DOHH2 (cell line): ENCODE measurements around the gene RALA.
"Not testable (repeated sequence)": the region's sequence is repeated elsewhere in the genome, so short reads cannot be mapped to it uniquely, and the experiment has no call there.

Source experiments
- H3F3A ChIP-seq: fragments of 200-600 bp; sonication (generic), shearing (Covaris generic); 2 replicates; pipeline ENCODE4 v1.6.0; 2016; ENCODE audit warnings: antibody characterized with exemption, mild to moderate bottlenecking; ENCODE audit not compliant: control insufficient read depth, insufficient read depth
- H3K27ac ChIP-seq: fragments of 200-600 bp; sonication (generic); 2 replicates; pipeline ENCODE4 v1.5.1; 2014; ENCODE audit warnings: low read depth, mild to moderate bottlenecking, low read length, moderate library complexity
- H3K27me3 ChIP-seq: fragments of 200-600 bp; sonication (generic); 2 replicates; pipeline ENCODE4 v1.6.1; 2014; ENCODE audit warnings: mild to moderate bottlenecking, low read length, mixed read lengths; ENCODE audit not compliant: control insufficient read depth
- H3K36me3 ChIP-seq: fragments of 200-600 bp; sonication (generic); 2 replicates; pipeline ENCODE4 v1.6.1; 2014; ENCODE audit warnings: mild to moderate bottlenecking, low read length, moderate library complexity, mixed read lengths; ENCODE audit not compliant: control insufficient read depth
- H3K4me1 ChIP-seq: fragments of 200-600 bp; sonication (generic); 2 replicates; pipeline ENCODE4 v1.6.1; 2014; ENCODE audit warnings: mild to moderate bottlenecking, low read length, mixed read lengths; ENCODE audit not compliant: control insufficient read depth
- H3K4me2 ChIP-seq: fragments of 200-600 bp; sonication (generic); 2 replicates; pipeline ENCODE4 v1.6.0; 2014; ENCODE audit warnings: mild to moderate bottlenecking, low read length, moderate library complexity
- H3K4me3 ChIP-seq: fragments of 200-600 bp; sonication (generic); 2 replicates; pipeline ENCODE4 v1.5.1; 2014; ENCODE audit warnings: mild to moderate bottlenecking, low read length, mixed read lengths
- H3K79me2 ChIP-seq: fragments of 200-600 bp; sonication (generic); 2 replicates; pipeline ENCODE4 v1.6.1; 2014; ENCODE audit warnings: mild to moderate bottlenecking, low read length, mixed read lengths; ENCODE audit not compliant: control insufficient read depth
- H3K9me2 ChIP-seq: fragments of 200-600 bp; sonication (generic); replicated peaks from 2 replicates; pipeline ENCODE4 v1.6.1; 2014; ENCODE audit warnings: mild to moderate bottlenecking, low read length, mixed read lengths; ENCODE audit not compliant: control insufficient read depth
- H3K9me3 ChIP-seq: fragments of 200-600 bp; sonication (generic); 2 replicates; pipeline ENCODE4 v1.6.1; 2014; ENCODE audit warnings: antibody characterized with exemption, low read length, mixed read lengths; ENCODE audit not compliant: control insufficient read depth, insufficient read depth
- H4K20me1 ChIP-seq: fragments of 200-600 bp; sonication (generic); 2 replicates; pipeline ENCODE4 v1.6.0; 2014; ENCODE audit warnings: low read depth, mild to moderate bottlenecking, antibody characterized with exemption, low read length, moderate library complexity; ENCODE audit not compliant: control insufficient read depth, insufficient read depth
- EZH2phosphoT487 ChIP-seq: fragments of 200-600 bp; sonication (generic); IDR thresholded peaks from 2 replicates; pipeline ENCODE4 v1.6.1; 2017; ENCODE audit warnings: borderline replicate concordance, mild to moderate bottlenecking, antibody characterized with exemption, low read length, moderate library complexity, mixed read lengths
- TF ChIP-seq, protein P1 (sequence below): fragments of 200-600 bp; sonication (generic); IDR thresholded peaks from one replicate; pipeline ENCODE4 v1.5.1; 2014; ENCODE audit warnings: antibody characterized with exemption, mild to moderate bottlenecking, low read depth, low read length; ENCODE audit not compliant: poor library complexity, severe bottlenecking

Gene RALA

DNA sequence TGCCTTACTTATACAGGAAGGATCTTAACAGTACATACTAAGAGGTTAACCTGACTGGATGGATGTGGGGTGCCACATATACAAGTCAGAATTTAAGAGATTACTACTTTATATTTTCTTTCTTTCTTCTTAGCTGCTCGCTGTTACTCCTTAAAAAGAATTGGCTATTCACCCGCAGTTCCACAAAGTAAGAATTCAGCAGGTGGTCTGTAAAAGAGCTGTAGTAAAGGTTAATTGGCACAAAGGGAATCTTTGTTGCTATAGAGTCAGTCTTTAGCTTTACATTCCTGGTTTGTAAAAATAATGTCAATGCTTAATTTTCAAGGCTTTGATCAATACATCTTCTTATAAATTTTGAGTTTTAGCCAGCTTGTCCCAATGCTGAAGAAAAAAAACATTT, 43.2 kb downstream of the RALA start:
- Histone ChIP-seq H3K27ac (no peak overlapping the region), H4K20me1 (no peaks in the 10 kb centered on the region), H3K79me2 (peaks cover 2% of the 10 kb centered on the region; the same call in 1 of the 2 replicates), H3K9me3 (peaks cover 5% of the 10 kb centered on the region; the same call in 1 of the 2 replicates), H3K4me1 (peaks cover 13% of the 10 kb centered on the region), H3K27me3 (no peaks in the 10 kb centered on the region), H3K36me3 (peaks cover 4% of the 10 kb centered on the region; the same call in 1 of the 2 replicates), H3K9me2 (no peaks in the 10 kb centered on the region), H3K4me3 (no peak overlapping the region), H3F3A (no peaks in the 10 kb centered on the region), H3K4me2 (no peak overlapping the region)
- no peak for TF ChIP-seq EZH2phosphoT487
- TF ChIP-seq, protein P1, sequence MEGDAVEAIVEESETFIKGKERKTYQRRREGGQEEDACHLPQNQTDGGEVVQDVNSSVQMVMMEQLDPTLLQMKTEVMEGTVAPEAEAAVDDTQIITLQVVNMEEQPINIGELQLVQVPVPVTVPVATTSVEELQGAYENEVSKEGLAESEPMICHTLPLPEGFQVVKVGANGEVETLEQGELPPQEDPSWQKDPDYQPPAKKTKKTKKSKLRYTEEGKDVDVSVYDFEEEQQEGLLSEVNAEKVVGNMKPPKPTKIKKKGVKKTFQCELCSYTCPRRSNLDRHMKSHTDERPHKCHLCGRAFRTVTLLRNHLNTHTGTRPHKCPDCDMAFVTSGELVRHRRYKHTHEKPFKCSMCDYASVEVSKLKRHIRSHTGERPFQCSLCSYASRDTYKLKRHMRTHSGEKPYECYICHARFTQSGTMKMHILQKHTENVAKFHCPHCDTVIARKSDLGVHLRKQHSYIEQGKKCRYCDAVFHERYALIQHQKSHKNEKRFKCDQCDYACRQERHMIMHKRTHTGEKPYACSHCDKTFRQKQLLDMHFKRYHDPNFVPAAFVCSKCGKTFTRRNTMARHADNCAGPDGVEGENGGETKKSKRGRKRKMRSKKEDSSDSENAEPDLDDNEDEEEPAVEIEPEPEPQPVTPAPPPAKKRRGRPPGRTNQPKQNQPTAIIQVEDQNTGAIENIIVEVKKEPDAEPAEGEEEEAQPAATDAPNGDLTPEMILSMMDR, result no peak

DNA sequence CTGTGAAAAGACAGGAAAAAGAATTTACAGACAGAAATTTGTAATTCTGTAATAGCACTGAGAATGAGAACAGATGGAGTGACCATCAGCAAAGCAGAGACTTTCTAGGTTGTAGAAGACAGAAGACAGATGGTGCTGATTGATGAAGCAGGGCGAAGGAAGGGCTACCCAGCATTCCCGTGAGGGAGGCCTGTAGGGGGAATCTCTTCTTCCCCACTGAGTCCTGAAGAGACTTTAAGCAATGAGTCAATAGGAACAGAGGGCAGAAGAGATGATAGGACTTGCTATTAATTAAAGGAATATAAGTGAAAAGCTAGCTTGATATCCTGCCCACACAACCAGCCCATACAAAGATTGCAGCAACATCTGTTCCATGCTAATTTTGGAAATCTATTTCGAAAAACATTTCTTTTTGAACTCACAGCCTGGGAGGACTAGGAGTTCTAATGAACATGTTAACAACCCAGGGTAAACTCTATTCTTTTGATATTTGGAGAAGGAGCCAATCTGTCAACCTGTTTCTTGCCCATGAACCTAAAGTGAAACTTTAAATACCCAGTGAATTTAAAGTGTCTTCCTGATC, 44.1 kb downstream of the RALA start:
- TF ChIP-seq, protein P1, result no peak
- TF ChIP-seq EZH2phosphoT487, result no peak
- H3F3A ChIP-seq, result 0 out of 2 replicates have a peak, but pooled peaks cover 3% of the 10 kb centered on the region
- no peak overlapping the region for H3K4me2 ChIP-seq
- peaks cover 22% of the 10 kb centered on the region for H3K4me1 ChIP-seq
- H3K79me2 ChIP-seq, result 0 out of 2 replicates have a peak, but pooled peaks cover 2% of the 10 kb centered on the region
- no peak overlapping the region for H3K4me3 ChIP-seq
- H3K9me3 ChIP-seq, result no peaks in the 10 kb centered on the region
- H3K36me3 ChIP-seq, result peaks cover 3% of the 10 kb centered on the region; the same call in 1 of the 2 replicates
- no peaks in the 10 kb centered on the region for H4K20me1 ChIP-seq
- no peaks in the 10 kb centered on the region for H3K9me2 ChIP-seq
- no peaks in the 10 kb centered on the region for H3K27me3 ChIP-seq
- H3K27ac ChIP-seq, result no peak overlapping the region

DNA sequence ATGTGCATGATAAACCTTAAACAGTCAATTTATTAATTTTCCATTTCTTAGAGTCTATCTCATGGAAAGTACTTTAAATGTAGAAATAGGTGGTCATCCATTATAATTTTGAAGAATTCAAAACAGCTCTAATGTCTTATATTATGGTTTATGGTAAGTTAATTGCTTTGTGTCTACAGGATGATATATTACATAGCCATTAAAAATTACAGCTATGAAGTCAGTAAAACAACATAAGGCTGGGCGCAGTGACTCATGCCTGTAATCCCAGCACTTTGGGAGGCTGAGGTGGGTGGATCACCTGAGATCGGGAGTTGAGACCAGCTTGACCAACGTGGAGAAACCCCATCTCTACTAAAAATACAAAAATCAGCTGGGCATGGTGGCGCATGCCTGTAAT, 44.9 kb downstream of the RALA start:
- not testable (repeated sequence) for H3K36me3 ChIP-seq, H3K79me2 ChIP-seq, H3K9me2 ChIP-seq, H3K4me2 ChIP-seq, H3K4me3 ChIP-seq, H3K9me3 ChIP-seq, H4K20me1 ChIP-seq, H3K27ac ChIP-seq, H3F3A ChIP-seq, H3K27me3 ChIP-seq
- peaks cover 24% of the 10 kb centered on the region for H3K4me1 ChIP-seq

DNA sequence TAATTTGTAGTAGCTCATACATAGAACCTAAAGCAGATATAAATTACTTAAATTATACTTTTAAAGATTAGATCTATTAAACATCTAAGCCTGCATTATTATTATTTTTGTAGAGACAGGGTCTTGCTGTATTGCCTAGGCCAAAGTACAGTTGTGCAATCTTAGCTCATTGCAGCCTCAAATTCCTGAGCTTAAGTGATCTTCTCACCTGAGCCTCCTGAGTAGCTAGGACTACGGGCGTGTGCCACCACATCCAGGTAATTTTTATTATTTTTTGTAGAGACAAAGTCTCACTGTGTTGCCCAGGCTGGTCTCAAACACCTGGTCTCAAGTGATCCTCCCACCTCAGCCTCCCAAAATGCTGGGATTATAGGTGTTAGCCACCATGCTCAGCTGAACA, 46.7 kb downstream of the RALA start:
- H3K4me3 ChIP-seq, result no peak overlapping the region
- H4K20me1 ChIP-seq, result no peaks in the 10 kb centered on the region
- TF ChIP-seq EZH2phosphoT487, result no peak
- no peaks in the 10 kb centered on the region for H3K9me2 ChIP-seq
- peaks cover 24% of the 10 kb centered on the region for H3K4me1 ChIP-seq
- H3K27ac ChIP-seq, result no peak overlapping the region
- peaks cover 4% of the 10 kb centered on the region; the same call in 1 of the 2 replicates for H3K79me2 ChIP-seq
- H3K36me3 ChIP-seq, result no peaks in the 10 kb centered on the region
- 0 out of 2 replicates have a peak, but pooled peaks cover 3% of the 10 kb centered on the region for H3F3A ChIP-seq
- no peaks in the 10 kb centered on the region for H3K27me3 ChIP-seq
- no peaks in the 10 kb centered on the region for H3K9me3 ChIP-seq
- no peak overlapping the region for H3K4me2 ChIP-seq
